ENCODE measurements around the gene AP4M1. TPM values are rescaled to one million over a fixed set of nuclear protein-coding genes. Genes with fewer than 3 reads are reported as not detected.

The AP4M1 gene
- total and polyA plus RNA-seq, 10 of the 15 experiments (the other 5 are each of a cell fraction or from before 2014, with no cell fraction given): 0.77 to 16.1 (median 13.0) TPM

- TF ChIP-seq ZBTB40 (IDR thresholded peaks at IDR 0.05; ENCODE audit: borderline replicate concordance): no peak
- no peak for TF ChIP-seq ZNF384 (IDR thresholded peaks at IDR 0.05; ENCODE audit: borderline replicate concordance, low read depth, low read length)
- no peak for TF ChIP-seq BMI1 (IDR thresholded peaks at IDR 0.05; ENCODE audit: borderline replicate concordance)
- TF ChIP-seq RELA (IDR thresholded peaks at IDR 0.05; ENCODE audit: borderline replicate concordance, partially characterized antibody): no peak
- TF ChIP-seq, protein P1, sequence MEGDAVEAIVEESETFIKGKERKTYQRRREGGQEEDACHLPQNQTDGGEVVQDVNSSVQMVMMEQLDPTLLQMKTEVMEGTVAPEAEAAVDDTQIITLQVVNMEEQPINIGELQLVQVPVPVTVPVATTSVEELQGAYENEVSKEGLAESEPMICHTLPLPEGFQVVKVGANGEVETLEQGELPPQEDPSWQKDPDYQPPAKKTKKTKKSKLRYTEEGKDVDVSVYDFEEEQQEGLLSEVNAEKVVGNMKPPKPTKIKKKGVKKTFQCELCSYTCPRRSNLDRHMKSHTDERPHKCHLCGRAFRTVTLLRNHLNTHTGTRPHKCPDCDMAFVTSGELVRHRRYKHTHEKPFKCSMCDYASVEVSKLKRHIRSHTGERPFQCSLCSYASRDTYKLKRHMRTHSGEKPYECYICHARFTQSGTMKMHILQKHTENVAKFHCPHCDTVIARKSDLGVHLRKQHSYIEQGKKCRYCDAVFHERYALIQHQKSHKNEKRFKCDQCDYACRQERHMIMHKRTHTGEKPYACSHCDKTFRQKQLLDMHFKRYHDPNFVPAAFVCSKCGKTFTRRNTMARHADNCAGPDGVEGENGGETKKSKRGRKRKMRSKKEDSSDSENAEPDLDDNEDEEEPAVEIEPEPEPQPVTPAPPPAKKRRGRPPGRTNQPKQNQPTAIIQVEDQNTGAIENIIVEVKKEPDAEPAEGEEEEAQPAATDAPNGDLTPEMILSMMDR (IDR thresholded peaks at IDR 0.05 in 2 of 3, conservative IDR thresholded peaks at IDR 0.05 in 1 of 3; ENCODE audit: control insufficient read depth in 2 of 3, extremely low read depth in 1 of 3, insufficient read depth in 1 of 3, low read depth in 3 of 3, low read length in 3 of 3): peak in 2 of 3 experiments; percentile 6 to 38; a peak in 2 of 6 replicates
- TF ChIP-seq RB1 (IDR thresholded peaks at IDR 0.05; ENCODE audit: borderline replicate concordance): no peak
- TF ChIP-seq TARDBP (IDR thresholded peaks at IDR 0.05; ENCODE audit: borderline replicate concordance): no peak
- TF ChIP-seq, protein P2, sequence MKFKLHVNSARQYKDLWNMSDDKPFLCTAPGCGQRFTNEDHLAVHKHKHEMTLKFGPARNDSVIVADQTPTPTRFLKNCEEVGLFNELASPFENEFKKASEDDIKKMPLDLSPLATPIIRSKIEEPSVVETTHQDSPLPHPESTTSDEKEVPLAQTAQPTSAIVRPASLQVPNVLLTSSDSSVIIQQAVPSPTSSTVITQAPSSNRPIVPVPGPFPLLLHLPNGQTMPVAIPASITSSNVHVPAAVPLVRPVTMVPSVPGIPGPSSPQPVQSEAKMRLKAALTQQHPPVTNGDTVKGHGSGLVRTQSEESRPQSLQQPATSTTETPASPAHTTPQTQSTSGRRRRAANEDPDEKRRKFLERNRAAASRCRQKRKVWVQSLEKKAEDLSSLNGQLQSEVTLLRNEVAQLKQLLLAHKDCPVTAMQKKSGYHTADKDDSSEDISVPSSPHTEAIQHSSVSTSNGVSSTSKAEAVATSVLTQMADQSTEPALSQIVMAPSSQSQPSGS (IDR thresholded peaks at IDR 0.05; ENCODE audit: low read length): no peak
- no peak for TF ChIP-seq ZNF24 (IDR thresholded peaks at IDR 0.05)
- TF ChIP-seq BCLAF1 (IDR thresholded peaks at IDR 0.05): no peak
- no peak for TF ChIP-seq ATF7 (IDR thresholded peaks at IDR 0.05; ENCODE audit: low read depth)
- no peak for TF ChIP-seq SMAD1 (IDR thresholded peaks at IDR 0.05; ENCODE audit: low read depth, partially characterized antibody)
- peak in 1 of 2 experiments; percentile 22; a peak in 1 of 4 replicates for TF ChIP-seq BHLHE40 (IDR thresholded peaks at IDR 0.05; ENCODE audit: borderline replicate concordance in 1 of 2, low read depth in 2 of 2, low read length in 1 of 2)
- TF ChIP-seq RUNX3 (IDR thresholded peaks at IDR 0.05; ENCODE audit: low read length): no peak
- TF ChIP-seq NR2F1 (conservative IDR thresholded peaks at IDR 0.05): peak; percentile 63; the same call in 1 of the 2 replicates
- no peak for TF ChIP-seq BCL3 (IDR thresholded peaks at IDR 0.05; ENCODE audit: borderline replicate concordance, insufficient read depth, low read depth, low read length, poor library complexity, severe bottlenecking)
Measured at GRCh38 chr7:100157334-100158228, 56.1 kb downstream of the AP4M1 start (continued).
